WTC11 (cell line): ENCODE measurements around the gene LHX2. TPM values are rescaled to one million over a fixed set of nuclear protein-coding genes. Genes with fewer than 3 reads are reported as not detected.

Source experiments
- total RNA-seq: library from RNA; stranded (reverse); gene quantifications from 3 replicates; pipeline ENCODE4 v1.2.3, GENCODE V29; 2021

The LHX2 gene
- total RNA-seq, 1 experiment from 2014 or later, result 0.42 TPM

Other genes with a start within 250 kb of the LHX2 start
- 22.4 to 23.5 TPM (median 23.1 TPM) in 3 replicates for gene DENND1A, start 81.6 kb upstream of the LHX2 start, total RNA-seq
- 19.2 to 23.0 TPM (median 21.4 TPM) in 3 replicates for gene NEK6, start 246.2 kb downstream of the LHX2 start, total RNA-seq